ENCODE measurements around the gene ATP4A.

ATP4A gene

DNA sequence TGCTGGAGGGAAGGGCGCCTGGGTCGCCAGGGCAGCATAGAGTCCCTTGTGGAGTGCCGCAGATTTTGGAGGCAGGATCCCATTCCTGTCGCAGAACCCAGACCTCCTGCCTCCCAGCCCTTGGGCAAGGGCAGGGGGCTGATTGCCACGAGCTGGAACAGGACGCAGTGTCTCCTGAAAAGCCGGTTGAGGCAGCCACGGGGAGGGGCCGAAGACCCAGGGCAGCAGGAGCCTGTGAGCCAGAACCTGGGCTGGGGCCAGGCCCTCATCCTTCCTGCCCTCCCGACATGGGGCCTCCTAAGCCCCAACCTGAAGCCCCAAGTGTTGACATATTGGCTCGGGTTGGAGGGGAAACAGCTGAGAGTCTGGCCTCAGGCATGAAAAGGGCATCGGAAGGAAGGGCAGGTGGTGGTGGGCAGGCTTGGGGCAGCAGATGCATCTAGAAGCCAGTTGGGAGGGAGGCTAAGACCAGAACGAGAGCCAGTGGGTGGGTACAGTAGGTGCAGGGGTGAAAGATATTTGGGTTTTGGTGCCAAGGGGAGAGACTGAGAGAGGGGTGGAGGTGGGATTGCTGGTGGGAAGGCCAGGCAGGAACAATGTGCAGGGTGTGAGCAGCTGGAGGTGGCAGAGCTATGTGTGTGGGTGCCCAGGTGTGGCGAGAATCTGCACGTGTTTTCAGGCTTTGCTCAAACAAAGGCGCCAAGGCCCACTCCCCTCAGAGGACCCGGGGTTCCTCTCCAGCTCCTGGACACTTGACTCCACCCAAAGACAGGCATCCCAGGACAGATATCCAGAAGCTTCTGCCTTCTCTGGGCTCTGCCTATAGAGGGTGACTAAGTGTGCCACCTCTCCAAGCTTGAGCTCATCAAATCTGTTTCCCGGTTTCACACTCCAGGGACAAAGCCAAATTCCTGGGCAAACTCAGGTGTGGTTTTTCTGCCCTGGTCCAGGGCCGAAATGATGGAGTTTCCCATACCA lies 33.9 kb downstream of the ATP4A start:
- Histone ChIP-seq H3K9me3 (ENCODE audit: low read depth, low read length) (no peaks in the 10 kb centered on the region), H3K4me3 (no peak overlapping the region), H3K36me3 (ENCODE audit: insufficient read depth, low read length) (no peaks in the 10 kb centered on the region), H3K27ac (no peak overlapping the region), H3K9ac (ENCODE audit: insufficient read length) (no peak overlapping the region)
- no peak for TF ChIP-seq FOXP2 (optimal IDR thresholded peaks at IDR 0.05; ENCODE audit: control extremely low read depth, extremely low read length, insufficient read depth)
- no peak for TF ChIP-seq EZH2 (IDR thresholded peaks at IDR 0.05)
- TF ChIP-seq POLR2AphosphoS5 (IDR thresholded peaks at IDR 0.05; ENCODE audit: borderline replicate concordance, low read depth, low read length): no peak
- DNase-seq (ENCODE audit: low read depth, low spot score): no peak

DNA sequence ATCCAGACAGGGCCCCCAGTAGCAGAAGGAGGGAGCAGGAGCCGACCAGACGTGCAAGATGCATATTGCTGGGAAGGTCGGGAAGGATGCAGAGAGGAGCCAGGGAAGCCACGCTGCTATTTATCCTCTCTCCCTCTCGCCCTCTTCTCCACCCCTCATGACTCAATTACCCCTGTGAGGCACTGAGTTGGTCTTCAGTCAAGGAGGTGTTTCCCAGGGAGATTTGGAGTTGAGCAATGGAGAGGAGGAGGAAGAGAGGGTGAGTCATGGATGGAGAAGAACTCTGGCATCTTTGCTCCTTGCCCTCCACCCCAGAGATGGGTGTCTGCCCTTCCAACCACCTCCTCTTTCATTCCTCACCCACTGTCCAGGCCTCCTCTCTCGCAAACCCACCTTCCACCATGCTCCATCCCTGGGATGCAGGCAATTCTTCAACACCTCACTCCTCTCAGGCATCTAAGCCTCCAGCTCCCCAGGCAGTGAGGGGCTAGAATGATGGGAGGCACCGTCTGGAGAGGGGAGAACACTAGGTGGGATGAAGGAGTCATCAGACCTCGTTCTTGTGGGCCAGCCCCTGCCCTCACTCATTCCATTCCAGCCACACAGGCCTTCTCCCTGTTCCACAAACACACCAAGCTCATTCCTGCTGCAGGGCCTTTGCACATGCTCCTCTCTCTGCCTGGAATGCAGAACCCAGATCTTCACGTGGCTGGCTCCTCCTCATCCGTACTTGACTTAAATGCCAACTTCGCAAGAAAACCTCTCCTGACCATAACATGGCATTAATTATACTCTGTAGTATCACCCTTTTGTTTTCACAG lies 35.0 kb downstream of the ATP4A start, which contains the start of gene SBSN:
SBSN (minus strand) TSS at position 94 of the 821 bp plus-strand sequence; CDS start at position 64, 30 bp downstream.
- H3K9ac ChIP-seq (ENCODE audit: insufficient read length): no peak within 1 kb of the TSS
- no peaks in the 10 kb centered on the region for H3K36me3 ChIP-seq (ENCODE audit: insufficient read depth, low read length)
- H3K4me3 ChIP-seq: no peak within 1 kb of the TSS
- TF ChIP-seq FOXP2 (optimal IDR thresholded peaks at IDR 0.05; ENCODE audit: control extremely low read depth, extremely low read length, insufficient read depth) (no peak), POLR2AphosphoS5 (IDR thresholded peaks at IDR 0.05; ENCODE audit: borderline replicate concordance, low read depth, low read length) (no peak), EZH2 (IDR thresholded peaks at IDR 0.05) (no peak)
- H3K9me3 ChIP-seq (ENCODE audit: low read depth, low read length): no peaks in the 10 kb centered on the region
- no peak within 1 kb of the TSS for H3K27ac ChIP-seq
- no peak for DNase-seq (ENCODE audit: low read depth, low spot score)

DNA sequence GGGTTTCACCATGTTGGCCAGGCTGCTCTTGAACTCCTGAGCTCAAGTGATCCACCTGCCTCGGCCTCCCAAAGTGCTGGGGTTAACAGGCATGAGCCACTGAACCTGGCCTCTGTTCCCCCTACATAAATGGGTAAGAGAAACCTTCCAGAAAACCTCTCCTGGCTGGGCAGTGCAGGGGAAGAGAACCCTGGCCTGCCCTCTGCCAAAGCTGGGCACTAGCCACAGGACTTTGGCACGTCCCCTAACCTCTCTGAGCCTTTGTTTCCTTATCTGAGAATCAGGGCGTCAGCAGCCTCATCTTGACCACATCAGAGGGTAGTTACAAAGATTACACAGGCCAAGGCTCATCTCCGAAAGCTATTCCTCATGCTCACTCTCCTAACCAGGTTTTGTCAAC lies 37.6 kb downstream of the ATP4A start:
- Histone ChIP-seq H3K9ac (ENCODE audit: insufficient read length) (no peak overlapping the region), H3K9me3 (ENCODE audit: low read depth, low read length) (no peaks in the 10 kb centered on the region), H3K4me3 (no peak overlapping the region), H3K36me3 (ENCODE audit: insufficient read depth, low read length) (no peaks in the 10 kb centered on the region), H3K27ac (no peak overlapping the region)
- DNase-seq (ENCODE audit: low read depth, low spot score): no peak
- TF ChIP-seq EZH2 (IDR thresholded peaks at IDR 0.05) (no peak), POLR2AphosphoS5 (IDR thresholded peaks at IDR 0.05; ENCODE audit: borderline replicate concordance, low read depth, low read length) (no peak), FOXP2 (optimal IDR thresholded peaks at IDR 0.05; ENCODE audit: control extremely low read depth, extremely low read length, insufficient read depth) (no peak)

DNA sequence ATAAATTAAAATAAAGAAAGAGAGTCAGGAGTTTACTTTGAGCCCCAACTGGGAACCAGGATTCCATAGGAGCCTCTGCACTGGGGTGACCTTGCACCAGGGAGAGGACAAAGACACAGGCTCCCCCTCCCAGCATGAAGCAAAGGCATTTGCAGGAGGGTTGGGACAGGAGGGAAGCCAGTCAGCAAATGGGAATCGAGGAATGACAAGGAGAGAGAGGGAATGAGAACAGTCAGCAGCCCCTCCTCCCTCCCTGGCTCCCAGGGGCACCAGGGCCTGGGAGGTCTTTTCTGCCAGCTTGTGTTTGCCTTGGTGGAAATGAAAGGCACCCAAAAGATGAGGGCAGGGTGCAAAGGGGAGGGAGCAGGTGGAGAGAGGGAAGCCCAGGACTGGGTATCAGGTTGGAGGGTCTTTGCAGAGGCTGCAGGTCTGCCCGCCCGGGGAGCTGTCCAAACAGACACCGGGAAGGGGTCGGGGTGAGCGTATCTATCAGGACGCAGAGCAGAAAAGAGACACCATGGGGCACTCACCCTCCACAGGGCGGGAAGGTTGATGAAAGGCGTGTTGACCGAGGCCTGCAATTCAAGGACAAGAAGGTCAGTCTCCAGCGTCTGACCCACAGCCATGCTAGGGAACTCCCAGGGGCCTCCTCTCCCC lies 39.1 kb downstream of the ATP4A start:
- DNase-seq (ENCODE audit: low read depth, low spot score): no peak
- Histone ChIP-seq H3K36me3 (ENCODE audit: insufficient read depth, low read length) (no peaks in the 10 kb centered on the region), H3K4me3 (no peak overlapping the region)

DNA sequence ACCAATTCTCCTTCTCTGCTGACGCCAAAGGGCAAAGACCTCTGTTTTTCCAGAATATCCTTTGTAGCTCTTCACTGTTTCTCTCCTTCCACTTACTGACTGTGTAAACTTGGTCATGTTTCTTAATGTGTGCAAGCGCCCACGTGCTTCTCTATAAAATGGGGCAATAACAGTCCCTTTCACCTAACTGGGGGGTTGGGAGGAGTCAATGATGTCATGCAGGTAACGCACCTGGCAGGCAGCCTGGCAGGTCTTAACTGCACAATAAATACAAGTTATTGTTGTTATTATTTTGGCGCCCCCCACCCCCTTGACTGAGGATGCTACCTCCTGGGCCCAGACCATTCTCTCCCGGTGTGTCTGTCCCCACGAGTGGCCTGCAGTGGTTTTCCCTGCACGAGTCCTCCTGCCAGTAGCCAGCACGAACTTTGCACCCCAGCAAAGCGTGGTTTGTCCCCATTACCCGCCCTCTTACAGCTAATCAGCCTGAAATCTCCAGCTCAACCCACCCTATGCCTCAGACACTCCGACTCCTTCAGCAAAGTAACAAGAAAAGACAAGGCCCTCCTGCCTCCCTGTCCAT lies 40.6 kb downstream of the ATP4A start:
- no peak overlapping the region for H3K9ac ChIP-seq (ENCODE audit: insufficient read length)
- H3K36me3 ChIP-seq (ENCODE audit: insufficient read depth, low read length): no peaks in the 10 kb centered on the region
- no peaks in the 10 kb centered on the region for H3K9me3 ChIP-seq (ENCODE audit: low read depth, low read length)
- H3K27ac ChIP-seq: no peak overlapping the region
- DNase-seq (ENCODE audit: low read depth, low spot score): no peak
- no peak overlapping the region for H3K4me3 ChIP-seq
- no peak for TF ChIP-seq POLR2AphosphoS5 (IDR thresholded peaks at IDR 0.05; ENCODE audit: borderline replicate concordance, low read depth, low read length)
- no peak for TF ChIP-seq FOXP2 (optimal IDR thresholded peaks at IDR 0.05; ENCODE audit: control extremely low read depth, extremely low read length, insufficient read depth)
- no peak for TF ChIP-seq EZH2 (IDR thresholded peaks at IDR 0.05)

More for the DNA sequence above, 39.1 kb downstream of the ATP4A start:
- no peaks in the 10 kb centered on the region for H3K9me3 ChIP-seq (ENCODE audit: low read depth, low read length)
- TF ChIP-seq FOXP2 (optimal IDR thresholded peaks at IDR 0.05; ENCODE audit: control extremely low read depth, extremely low read length, insufficient read depth) (no peak), EZH2 (IDR thresholded peaks at IDR 0.05) (no peak), POLR2AphosphoS5 (IDR thresholded peaks at IDR 0.05; ENCODE audit: borderline replicate concordance, low read depth, low read length) (no peak)
- no peak overlapping the region for H3K27ac ChIP-seq
- no peak overlapping the region for H3K9ac ChIP-seq (ENCODE audit: insufficient read length)

DNA sequence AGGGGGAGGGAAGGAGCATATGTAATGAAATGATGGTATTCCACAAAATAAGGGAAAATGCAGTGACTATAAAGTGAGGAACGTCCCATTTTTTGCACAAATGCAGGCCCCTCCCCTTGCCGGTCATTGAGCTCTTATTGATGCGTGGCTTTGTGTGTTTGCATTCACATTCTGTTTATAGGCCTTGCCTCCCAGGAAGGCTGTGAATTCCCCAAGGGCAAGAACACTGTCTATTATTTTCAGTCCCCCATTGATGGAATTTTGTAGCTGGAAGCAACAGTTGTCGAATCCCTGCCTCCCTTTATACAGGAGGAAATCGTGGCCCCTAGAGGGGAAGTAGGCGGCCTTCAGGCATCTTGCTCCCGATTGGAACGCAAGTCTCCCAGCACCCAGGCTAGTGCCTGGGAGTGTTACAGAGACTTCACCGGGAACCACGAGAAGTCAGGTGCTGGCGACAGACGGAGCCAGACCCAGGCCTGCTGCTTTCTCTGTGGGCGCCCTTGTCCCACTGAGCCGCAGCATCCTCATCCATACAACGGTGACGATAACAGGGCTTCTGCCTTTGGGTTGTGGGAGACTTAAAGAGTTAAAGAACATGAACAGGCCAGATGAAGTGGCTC lies 42.2 kb downstream of the ATP4A start:
- Histone ChIP-seq H3K9me3 (ENCODE audit: low read depth, low read length) (no peaks in the 10 kb centered on the region), H3K9ac (ENCODE audit: insufficient read length) (no peak overlapping the region), H3K27ac (no peak overlapping the region), H3K4me3 (no peak overlapping the region), H3K36me3 (ENCODE audit: insufficient read depth, low read length) (no peaks in the 10 kb centered on the region)
- no peak for DNase-seq (ENCODE audit: low read depth, low spot score)
- TF ChIP-seq POLR2AphosphoS5 (IDR thresholded peaks at IDR 0.05; ENCODE audit: borderline replicate concordance, low read depth, low read length) (no peak), EZH2 (IDR thresholded peaks at IDR 0.05) (no peak), FOXP2 (optimal IDR thresholded peaks at IDR 0.05; ENCODE audit: control extremely low read depth, extremely low read length, insufficient read depth) (no peak)

DNA sequence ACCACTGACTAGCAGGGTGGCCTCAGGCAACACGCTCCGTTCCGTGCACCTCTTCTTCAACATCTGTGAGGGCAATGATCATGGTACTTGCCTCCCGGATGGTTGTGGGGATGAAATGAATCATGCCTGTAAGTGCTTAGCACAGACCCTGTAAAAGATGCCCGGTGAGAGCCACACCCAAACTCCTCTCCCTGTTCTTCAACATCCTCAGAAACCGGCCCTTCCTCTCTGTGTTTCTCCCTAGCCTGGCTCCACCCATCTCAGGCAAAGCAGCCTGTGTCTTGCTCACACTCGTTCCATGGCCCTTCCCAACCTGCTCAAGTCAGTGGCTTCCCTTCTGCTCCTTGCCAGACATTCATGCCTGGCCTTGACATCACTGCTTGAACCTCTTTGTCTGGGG lies 44.2 kb downstream of the ATP4A start:
- Histone ChIP-seq H3K9ac (ENCODE audit: insufficient read length) (no peak overlapping the region), H3K36me3 (ENCODE audit: insufficient read depth, low read length) (no peaks in the 10 kb centered on the region), H3K27ac (no peak overlapping the region), H3K4me3 (no peak overlapping the region), H3K9me3 (ENCODE audit: low read depth, low read length) (no peaks in the 10 kb centered on the region)
- DNase-seq (ENCODE audit: low read depth, low spot score): no peak
- TF ChIP-seq EZH2 (IDR thresholded peaks at IDR 0.05) (no peak), POLR2AphosphoS5 (IDR thresholded peaks at IDR 0.05; ENCODE audit: borderline replicate concordance, low read depth, low read length) (no peak), FOXP2 (optimal IDR thresholded peaks at IDR 0.05; ENCODE audit: control extremely low read depth, extremely low read length, insufficient read depth) (no peak)

Measured in SK-N-MC (cell line).